Keratinocyte (primary cell): ENCODE results near the gene SPRED2.

Source experiments
- EZH2 ChIP-seq: IDR thresholded peaks from one replicate; pipeline ENCODE4 v1.6.1; 2012; ENCODE audit warnings: inconsistent platforms, mild to moderate bottlenecking, low read length, moderate library complexity
- TF ChIP-seq, protein P1 (sequence below), 3 experiments: IDR thresholded peaks in 1 of 3; conservative IDR thresholded peaks in 1 of 3; optimal IDR thresholded peaks in 1 of 3; 2 replicates in 2 of 3; 3 replicates in 1 of 3; pipeline versions ENCODE3 to v1.5.1; 2011; ENCODE audit warnings: low read length in 3 of 3, mild to moderate bottlenecking in 3 of 3, moderate library complexity in 2 of 3, control low read depth in 1 of 3, inconsistent platforms in 1 of 3; ENCODE audit not compliant: insufficient read depth in 2 of 3; ENCODE audit errors: extremely low read depth in 1 of 3

DNA sequence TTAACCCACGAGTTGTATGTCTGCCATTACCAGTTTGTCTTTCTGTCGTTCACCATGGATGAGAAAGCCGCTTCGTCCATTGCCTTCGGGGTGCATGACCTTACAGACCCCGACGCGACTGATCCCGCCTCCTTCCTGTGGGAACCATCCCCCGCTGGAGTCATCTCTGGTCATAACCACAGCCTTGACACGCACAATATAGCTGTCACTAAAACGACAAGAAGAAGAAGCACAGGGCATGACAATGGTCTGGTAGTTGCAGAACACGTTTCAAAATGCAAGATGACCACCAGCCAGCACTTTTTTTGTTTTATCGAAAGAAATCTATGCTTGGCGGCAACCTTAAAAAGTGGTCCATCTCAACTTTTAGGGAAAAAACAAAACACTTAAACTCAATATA lies 87.7 kb downstream of the SPRED2 start:
- no peak for TF ChIP-seq EZH2
- TF ChIP-seq, protein P1, sequence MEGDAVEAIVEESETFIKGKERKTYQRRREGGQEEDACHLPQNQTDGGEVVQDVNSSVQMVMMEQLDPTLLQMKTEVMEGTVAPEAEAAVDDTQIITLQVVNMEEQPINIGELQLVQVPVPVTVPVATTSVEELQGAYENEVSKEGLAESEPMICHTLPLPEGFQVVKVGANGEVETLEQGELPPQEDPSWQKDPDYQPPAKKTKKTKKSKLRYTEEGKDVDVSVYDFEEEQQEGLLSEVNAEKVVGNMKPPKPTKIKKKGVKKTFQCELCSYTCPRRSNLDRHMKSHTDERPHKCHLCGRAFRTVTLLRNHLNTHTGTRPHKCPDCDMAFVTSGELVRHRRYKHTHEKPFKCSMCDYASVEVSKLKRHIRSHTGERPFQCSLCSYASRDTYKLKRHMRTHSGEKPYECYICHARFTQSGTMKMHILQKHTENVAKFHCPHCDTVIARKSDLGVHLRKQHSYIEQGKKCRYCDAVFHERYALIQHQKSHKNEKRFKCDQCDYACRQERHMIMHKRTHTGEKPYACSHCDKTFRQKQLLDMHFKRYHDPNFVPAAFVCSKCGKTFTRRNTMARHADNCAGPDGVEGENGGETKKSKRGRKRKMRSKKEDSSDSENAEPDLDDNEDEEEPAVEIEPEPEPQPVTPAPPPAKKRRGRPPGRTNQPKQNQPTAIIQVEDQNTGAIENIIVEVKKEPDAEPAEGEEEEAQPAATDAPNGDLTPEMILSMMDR (optimal IDR thresholded peaks at IDR 0.05 in 1 of 3, IDR thresholded peaks at IDR 0.05 in 1 of 3, conservative IDR thresholded peaks at IDR 0.05 in 1 of 3; ENCODE audit: extremely low read depth in 1 of 3, insufficient read depth in 2 of 3, low read length in 3 of 3): no peak
